H54 (cell line): ENCODE measurements around the gene UPK1A.
"Not testable (repeated sequence)": the region's sequence is repeated elsewhere in the genome, so short reads cannot be mapped to it uniquely, and the experiment has no call there.

Experiments used
- DNase-seq: peaks from one replicate; pipeline ENCODE4 v3.0.0; 2011; ENCODE audit warnings: low spot score, mixed read lengths; ENCODE audit not compliant: insufficient read length
- FAIRE-seq: peaks from 3 replicates; lab custom pipeline; 2011; peaks lifted over from hg19 to GRCh38; lab: Jason Lieb, UNC
- POLR2A ChIP-seq: IDR thresholded peaks from 2 replicates; pipeline ENCODE4 v1.6.1; 2011; ENCODE audit warnings: low read depth, mild to moderate bottlenecking, low read length

UPK1A gene

DNA sequence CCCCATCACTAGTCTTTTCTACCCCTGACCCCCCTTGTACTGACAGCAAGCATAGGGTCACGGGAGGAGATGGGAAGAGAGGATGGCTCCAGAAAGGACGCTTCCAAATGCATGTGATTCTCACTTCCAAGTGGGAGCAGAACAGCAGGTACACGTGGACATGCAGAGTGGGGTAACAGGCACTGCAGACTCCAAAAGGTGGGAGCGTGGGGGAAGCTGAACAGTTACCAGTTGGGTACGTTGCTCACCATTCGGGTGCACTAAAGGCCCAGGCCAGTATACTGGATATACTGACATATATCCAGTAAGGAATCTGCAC is 27.0 kb upstream of the UPK1A start:
- no peak for DNase-seq
- FAIRE-seq, result no peak
- no peak for TF ChIP-seq POLR2A

DNA sequence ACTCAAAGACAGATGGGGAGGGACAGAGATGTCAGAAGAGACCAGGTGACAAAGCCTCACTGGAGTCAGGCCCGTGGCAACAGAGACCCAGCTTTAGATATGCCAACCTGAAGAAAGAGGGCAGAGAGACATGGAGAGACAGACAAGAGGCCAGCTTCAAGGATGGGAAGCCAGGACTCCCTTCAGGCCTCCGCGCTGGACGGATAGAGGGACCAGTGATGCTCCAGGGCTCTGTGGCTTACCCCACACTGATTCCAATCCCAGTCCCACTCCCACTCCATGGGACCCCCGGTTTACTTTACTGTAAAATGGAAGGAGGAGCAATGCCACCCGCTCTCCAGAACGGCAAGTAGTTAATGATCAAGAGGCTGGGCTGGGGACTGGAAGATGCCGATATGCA is 26.5 kb upstream of the UPK1A start:
- FAIRE-seq, result no peak
- no peak for TF ChIP-seq POLR2A
- DNase-seq, result no peak

DNA sequence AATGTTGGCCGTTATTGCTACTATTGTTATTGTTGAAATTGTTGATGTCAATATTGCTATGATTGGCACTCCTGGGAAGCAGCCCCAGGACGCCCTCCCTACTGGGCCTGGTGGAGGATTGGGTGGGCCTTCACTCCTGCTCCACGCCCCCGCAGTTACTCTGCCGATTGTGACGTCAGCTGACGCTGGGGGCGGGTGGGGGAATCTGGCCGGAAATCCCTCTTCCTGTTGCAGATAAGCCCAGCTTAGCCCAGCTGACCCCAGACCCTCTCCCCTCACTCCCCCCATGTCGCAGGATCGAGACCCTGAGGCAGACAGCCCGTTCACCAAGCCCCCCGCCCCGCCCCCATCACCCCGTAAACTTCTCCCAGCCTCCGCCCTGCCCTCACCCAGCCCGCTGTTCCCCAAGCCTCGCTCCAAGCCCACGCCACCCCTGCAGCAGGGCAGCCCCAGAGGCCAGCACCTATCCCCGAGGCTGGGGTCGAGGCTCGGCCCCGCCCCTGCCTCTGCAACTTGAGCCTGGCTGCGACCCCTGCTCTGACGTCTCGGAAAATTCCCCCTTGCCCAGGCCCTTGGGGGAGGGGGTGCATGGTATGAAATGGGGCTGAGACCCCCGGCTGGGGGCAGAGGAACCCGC is 24.7 kb upstream of the UPK1A start, which contains the start of gene ETV2:
Gene ETV2, plus strand, starts transcription at position 231 of the 637 bp plus-strand sequence. CDS start 716 bp downstream, outside the sequence.
- no peak for FAIRE-seq
- DNase-seq, result no peak
- no peak for TF ChIP-seq POLR2A

DNA sequence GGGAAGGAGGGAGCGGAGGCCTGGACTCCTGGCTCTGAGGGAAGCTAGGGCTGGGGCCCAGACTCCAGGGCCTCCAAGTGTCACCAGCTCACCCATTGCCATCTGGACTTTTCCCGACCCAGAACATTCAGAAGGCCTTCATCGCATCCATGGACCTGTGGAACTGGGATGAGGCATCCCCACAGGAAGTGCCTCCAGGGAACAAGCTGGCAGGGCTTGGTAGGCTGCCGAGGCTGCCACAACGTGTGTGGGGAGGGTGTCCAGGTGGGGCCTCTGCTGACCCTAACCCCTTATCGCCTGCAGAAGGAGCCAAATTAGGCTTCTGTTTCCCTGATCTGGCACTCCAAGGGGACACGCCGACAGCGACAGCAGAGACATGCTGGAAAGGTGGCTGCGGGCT is 24.0 kb upstream of the UPK1A start:
- no peak for FAIRE-seq
- TF ChIP-seq POLR2A, result no peak
- DNase-seq, result no peak

DNA sequence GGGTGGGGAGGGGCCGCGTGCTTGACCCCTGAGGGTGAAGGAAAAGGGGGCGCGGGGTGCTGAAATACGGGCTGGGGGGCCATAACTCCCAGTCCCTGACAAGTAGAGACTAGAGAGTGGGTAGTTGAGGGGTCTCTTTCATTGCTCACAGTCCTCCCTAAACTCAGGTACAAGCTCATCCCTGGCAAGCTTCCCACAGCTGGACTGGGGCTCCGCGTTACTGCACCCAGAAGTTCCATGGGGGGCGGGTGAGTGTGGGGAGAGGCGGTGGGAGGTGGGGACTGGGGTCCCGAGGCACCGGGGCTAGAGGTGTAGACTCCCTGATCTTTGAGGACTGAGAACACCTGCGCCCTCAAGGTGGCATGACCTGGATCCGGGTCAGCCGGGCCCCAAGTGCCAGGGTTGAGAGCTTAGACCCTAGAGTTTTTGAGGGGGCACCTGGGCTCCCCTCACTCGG is 23.5 kb upstream of the UPK1A start:
- FAIRE-seq (no peak), DNase-seq (no peak)
- TF ChIP-seq POLR2A, result no peak

DNA sequence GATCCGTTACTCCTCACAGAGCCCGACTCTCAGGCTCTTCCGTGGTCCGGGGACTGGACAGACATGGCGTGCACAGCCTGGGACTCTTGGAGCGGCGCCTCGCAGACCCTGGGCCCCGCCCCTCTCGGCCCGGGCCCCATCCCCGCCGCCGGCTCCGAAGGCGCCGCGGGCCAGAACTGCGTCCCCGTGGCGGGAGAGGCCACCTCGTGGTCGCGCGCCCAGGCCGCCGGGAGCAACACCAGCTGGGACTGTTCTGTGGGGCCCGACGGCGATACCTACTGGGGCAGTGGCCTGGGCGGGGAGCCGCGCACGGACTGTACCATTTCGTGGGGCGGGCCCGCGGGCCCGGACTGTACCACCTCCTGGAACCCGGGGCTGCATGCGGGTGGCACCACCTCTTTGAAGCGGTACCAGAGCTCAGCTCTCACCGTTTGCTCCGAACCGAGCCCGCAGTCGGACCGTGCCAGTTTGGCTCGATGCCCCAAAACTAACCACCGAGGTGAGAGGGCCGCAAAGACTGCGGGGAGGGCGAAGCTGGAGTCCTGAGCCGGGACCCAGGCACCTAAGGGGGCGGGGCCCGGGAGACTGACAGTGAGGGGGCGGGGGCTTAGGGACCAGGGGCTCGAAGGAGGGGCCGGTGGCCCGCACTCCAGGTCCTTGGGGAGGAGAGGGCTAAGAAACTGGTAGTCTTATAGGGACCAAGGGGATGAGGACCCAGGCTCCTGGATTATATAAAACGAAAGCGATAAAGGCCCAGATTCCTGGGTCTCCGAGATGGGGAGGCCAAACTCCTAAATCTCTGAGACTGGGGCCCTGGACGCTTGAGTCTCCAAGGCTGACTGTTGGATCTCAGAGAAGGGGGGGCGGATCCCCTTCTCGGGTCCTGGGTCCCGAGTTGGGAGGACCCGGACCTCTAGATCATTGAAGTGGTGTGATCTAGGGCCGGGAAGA is 22.8 kb upstream of the UPK1A start:
- TF ChIP-seq POLR2A, result peak; percentile 81
- DNase-seq, result peak; percentile 94
- FAIRE-seq, result no peak

DNA sequence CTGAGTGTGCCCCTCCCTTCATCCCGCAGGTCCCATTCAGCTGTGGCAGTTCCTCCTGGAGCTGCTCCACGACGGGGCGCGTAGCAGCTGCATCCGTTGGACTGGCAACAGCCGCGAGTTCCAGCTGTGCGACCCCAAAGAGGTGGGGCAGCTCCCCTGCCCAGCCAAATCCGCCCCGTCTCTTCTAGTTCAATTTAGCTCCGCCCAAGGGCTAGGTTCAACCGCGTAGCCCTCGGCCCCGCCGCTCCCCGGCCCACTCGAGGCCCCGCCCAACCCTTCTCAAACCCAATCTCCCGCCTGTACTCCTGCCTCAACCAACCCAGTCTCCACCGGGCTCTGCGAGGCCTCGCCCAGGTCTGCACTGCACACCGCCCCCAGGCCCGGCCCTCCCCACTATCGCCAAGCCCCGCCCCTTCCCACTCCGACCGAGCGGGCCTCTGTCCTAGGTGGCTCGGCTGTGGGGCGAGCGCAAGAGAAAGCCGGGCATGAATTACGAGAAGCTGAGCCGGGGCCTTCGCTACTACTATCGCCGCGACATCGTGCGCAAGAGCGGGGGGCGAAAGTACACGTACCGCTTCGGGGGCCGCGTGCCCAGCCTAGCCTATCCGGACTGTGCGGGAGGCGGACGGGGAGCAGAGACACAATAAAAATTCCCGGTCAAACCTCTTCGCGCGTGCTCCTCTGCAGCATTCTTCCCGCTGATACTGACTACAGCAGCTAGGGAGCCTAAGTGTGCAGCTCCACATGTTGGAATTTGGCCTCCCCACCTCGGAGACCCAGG is 21.9 kb upstream of the UPK1A start:
- 0 out of 2 replicates have a peak, but pooled peaks have one; percentile 14 for TF ChIP-seq POLR2A
- no peak for FAIRE-seq
- DNase-seq, result peak; percentile 98

DNA sequence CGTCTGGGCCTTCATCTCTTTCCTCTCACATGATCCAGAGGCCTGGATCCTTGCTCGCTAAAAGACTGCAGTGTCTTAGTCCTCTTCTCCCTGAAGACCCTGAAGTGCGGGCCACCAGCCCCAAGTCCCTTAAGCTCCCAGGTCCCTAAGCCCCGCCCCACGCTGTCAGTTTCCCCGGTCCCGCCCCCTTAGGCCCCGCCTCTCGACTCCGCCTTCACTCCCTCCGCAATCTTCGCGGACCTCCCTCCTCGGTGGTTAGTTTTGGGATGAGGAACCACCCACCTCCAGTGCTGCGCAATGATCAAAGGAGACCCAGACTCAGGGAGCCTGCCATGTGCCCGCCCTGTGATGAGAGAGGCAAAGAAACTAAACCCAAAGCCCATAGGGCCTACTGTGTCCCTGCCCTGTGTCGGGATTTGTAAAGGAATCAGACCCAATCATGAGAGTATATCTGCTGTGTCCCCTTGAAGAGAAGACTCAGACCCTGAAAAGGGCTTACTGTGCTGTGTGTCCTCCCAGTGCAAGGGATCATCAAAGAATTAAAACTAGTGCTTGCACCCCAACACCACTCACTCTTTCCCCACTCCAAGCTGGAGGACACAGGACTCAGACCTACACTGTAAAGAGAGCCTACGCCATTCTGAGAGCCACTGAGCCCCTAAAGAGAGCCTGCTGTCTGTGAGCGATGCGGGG is 21.2 kb upstream of the UPK1A start:
- FAIRE-seq, result no peak
- no peak for TF ChIP-seq POLR2A
- DNase-seq, result no peak

DNA sequence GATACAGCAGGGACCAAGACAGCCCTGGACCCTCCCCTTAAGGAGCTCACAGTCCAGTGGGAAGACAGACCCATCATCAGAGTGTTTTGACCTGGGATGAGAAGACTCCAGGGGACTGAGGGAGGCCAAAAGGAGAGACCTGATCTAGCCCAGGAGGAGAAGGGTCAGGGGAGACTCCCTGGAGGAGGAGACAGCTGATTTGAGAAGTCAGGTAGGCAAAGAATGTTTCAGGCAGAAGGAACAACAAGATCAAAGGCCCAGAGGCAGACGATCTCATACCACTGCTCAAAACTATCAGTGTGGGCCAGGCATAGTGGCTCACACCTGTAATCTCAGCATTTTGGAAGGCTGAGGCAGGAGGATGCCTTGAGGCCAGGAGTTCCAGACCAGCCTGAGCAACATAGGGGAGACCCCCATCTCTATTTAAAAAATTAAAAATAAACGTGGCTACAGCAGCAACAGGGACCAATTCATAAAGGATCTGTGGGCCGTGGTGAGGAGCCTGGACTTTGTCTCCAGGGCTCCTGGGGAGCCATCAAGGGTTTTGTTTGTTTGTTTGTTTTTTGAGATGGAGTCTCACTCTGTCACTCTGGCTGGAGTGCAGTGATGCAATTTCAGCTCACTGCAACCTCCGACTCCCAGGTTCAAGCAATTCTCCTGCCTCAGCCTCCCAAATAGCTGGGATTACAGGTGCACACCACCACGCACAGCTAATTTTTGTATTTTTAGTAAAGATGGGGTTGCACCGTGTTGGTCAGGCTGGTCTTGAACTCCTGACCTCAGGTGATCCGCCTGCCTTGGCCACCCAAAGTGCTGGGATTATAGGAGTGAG is 20.4 kb upstream of the UPK1A start:
- FAIRE-seq (no peak), DNase-seq (no peak)
- TF ChIP-seq POLR2A, result no peak

DNA sequence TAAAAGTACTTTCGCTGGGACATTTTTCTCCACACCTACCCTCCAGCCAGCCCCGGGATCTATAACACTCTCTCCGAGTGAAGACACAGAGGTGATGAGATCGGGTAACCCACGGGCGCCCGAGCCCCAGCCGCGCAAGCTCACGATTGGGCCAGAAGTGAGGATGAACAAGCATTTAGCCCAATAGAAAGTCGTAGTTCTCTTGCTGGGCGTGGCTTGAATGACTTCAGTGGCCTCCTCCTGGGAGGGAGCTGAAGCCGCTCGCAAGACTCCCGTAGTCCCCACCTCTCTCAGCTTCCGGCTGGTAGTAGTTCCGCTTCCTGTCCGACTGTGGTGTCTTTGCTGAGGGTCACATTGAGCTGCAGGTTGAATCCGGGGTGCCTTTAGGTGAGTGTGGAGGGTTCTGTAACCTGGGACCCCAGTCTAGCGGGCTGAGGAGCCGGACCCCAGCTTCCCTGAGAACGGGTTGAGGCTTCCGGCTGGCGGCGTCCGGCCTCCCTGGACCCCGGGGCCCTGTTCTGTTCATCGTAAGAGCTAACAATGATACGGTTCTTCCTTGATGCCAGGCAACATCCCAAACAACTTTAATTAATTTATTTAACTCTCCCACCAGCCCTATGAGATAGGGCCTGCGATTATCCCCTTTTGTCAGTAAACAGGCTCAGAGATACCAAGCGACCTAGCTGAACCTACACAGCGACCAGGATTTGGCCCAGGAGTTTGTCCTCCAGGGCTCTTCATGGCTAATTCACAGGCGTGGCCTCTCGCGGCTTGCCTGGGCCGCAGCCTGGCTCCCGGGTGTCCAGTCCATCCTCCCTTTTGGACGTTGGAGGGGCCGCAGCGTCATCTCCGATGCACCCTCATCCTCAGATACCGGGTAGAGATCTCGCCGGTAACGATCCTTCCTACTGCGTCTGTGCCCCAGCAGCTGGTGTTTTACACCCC is 18.0 kb upstream of the UPK1A start, which contains the start of gene COX6B1:
Gene COX6B1, plus strand, starts transcription at position 307 of the 945 bp plus-strand sequence. CDS start 2,921 bp downstream, outside the sequence.
- peak; percentile 96 for FAIRE-seq
- DNase-seq, result peak; percentile 99

DNA sequence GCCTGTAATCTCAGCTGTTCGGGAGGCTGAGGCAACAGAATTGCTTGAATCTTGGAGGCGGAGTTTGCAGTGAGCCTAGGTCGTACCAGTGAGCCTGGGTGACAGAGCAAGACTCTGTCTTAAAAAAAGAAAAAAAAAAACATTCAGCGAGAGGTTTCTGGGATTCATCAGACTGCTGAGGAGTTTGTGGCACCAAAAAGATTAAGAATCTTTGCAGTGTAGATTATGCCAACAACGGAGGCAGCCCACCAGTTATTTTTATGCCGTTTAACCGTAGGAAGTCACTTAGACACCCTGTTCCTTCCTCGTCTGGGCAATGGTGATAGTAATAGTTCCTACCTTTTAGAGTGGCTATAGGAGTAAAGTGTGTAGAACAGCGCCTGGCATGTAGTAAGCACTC is 15.7 kb upstream of the UPK1A start:
- no peak for FAIRE-seq

More for the DNA sequence above, 18.0 kb upstream of the UPK1A start, which contains the start of gene COX6B1:
- TF ChIP-seq POLR2A, result peak; percentile 80

DNA sequence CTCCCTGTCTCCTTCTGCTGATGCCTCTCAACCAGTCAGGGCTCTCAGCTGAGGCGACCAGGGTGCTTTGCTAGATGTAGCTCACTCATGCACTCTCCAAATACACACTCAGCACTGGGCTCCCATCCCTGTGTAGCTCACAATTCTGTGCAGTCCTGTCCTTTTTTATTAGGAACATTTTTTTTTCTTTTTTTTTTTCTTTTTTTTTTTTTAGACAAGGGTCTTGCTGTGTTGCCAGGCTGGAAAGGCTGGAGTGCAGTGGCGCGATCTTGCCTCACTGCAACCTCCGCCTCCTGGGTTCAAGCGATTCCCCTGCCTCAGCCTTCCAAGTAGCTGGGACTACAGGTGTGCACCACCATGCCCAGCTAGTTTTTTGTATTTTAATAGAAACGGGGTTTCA is 11.5 kb upstream of the UPK1A start:
- DNase-seq, FAIRE-seq: not testable (repeated sequence)

More for the DNA sequence above, 15.7 kb upstream of the UPK1A start:
- TF ChIP-seq POLR2A, result no peak
- DNase-seq, result no peak
